OCI-LY1 (cell line): ENCODE measurements around the gene SELENOP.

ENCODE experiments used
- H2AFZ ChIP-seq: fragments of 200-600 bp; sonication (generic), shearing (Covaris generic); 2 replicates; pipeline ENCODE4 v1.6.0; 2014; ENCODE audit warnings: antibody characterized with exemption, mild to moderate bottlenecking, low read length
- H3F3A ChIP-seq: fragments of 200-600 bp; sonication (generic), shearing (Covaris generic); 2 replicates; pipeline ENCODE4 v1.6.0; 2014; ENCODE audit warnings: mild to moderate bottlenecking, antibody characterized with exemption, low read length, moderate library complexity; ENCODE audit not compliant: insufficient read depth
- H3K27ac ChIP-seq: fragments of 200-600 bp; sonication (generic); 2 replicates; pipeline ENCODE4 v1.5.1; 2014; ENCODE audit warnings: low read length, mixed run types, mild to moderate bottlenecking, low read depth; ENCODE audit not compliant: poor library complexity, severe bottlenecking
- H3K27me3 ChIP-seq: fragments of 200-600 bp; sonication (generic); 2 replicates; pipeline ENCODE4 v1.6.0; 2014; ENCODE audit warnings: antibody characterized with exemption, mild to moderate bottlenecking, low read length, moderate library complexity; ENCODE audit not compliant: insufficient read depth
- H3K36me3 ChIP-seq: fragments of 200-600 bp; sonication (generic); 2 replicates; pipeline ENCODE4 v1.6.1; 2014; ENCODE audit warnings: mild to moderate bottlenecking, antibody characterized with exemption, low read length, moderate library complexity, mixed read lengths; ENCODE audit not compliant: insufficient read depth
- H3K4me1 ChIP-seq: fragments of 200-600 bp; sonication (generic); 2 replicates; pipeline ENCODE4 v1.5.1; 2014; ENCODE audit warnings: mild to moderate bottlenecking, low read length, moderate library complexity; ENCODE audit not compliant: insufficient read depth, severe bottlenecking
- H3K4me2 ChIP-seq: fragments of 200-600 bp; sonication (generic), shearing (Covaris generic); 2 replicates; pipeline ENCODE4 v1.6.1; 2014; ENCODE audit warnings: low read length
- H3K4me3 ChIP-seq: fragments of 200-600 bp; sonication (generic); 2 replicates; pipeline ENCODE4 v1.5.1; 2014; ENCODE audit warnings: low read length, low read depth, mild to moderate bottlenecking, mixed read lengths; ENCODE audit not compliant: poor library complexity, severe bottlenecking
- H3K79me2 ChIP-seq: fragments of 200-600 bp; shearing (Covaris generic); 2 replicates; pipeline ENCODE4 v1.6.1; 2016; ENCODE audit warnings: mixed run types, low read length, mixed read lengths; ENCODE audit not compliant: insufficient read depth
- H3K9ac ChIP-seq: fragments of 200-600 bp; sonication (generic), shearing (Covaris generic); 2 replicates; pipeline ENCODE4 v1.6.1; 2014; ENCODE audit warnings: mild to moderate bottlenecking, low read length, mixed read lengths
- H3K9me2 ChIP-seq: fragments of 200-600 bp; sonication (generic), shearing (Covaris generic); 2 replicates; pipeline ENCODE4 v1.6.1; 2014; ENCODE audit warnings: low read depth, mild to moderate bottlenecking, low read length, mixed read lengths
- H3K9me3 ChIP-seq: fragments of 200-600 bp; shearing (Covaris generic); 2 replicates; pipeline ENCODE4 v1.6.1; 2014; ENCODE audit warnings: low read length, mixed read lengths
- H4K20me1 ChIP-seq: fragments of 200-600 bp; sonication (generic), shearing (Covaris generic); 2 replicates; pipeline ENCODE4 v1.6.0; 2016; ENCODE audit warnings: mild to moderate bottlenecking, low read length; ENCODE audit not compliant: insufficient read depth
- EZH2 ChIP-seq: fragments of 200-600 bp; sonication (generic), shearing (Covaris generic); IDR thresholded peaks from 2 replicates; pipeline ENCODE4 v1.8.0; 2017; ENCODE audit warnings: borderline replicate concordance, mixed run types, mild to moderate bottlenecking, antibody characterized with exemption, low read length, moderate library complexity, mixed read lengths
- TF ChIP-seq, protein P1 (sequence below): fragments of 200-600 bp; sonication (generic), shearing (Covaris generic); IDR thresholded peaks from 2 replicates; pipeline ENCODE4 v1.5.1; 2017; ENCODE audit warnings: mild to moderate bottlenecking, antibody characterized with exemption, low read length, moderate library complexity, mixed read lengths

SELENOP gene

DNA sequence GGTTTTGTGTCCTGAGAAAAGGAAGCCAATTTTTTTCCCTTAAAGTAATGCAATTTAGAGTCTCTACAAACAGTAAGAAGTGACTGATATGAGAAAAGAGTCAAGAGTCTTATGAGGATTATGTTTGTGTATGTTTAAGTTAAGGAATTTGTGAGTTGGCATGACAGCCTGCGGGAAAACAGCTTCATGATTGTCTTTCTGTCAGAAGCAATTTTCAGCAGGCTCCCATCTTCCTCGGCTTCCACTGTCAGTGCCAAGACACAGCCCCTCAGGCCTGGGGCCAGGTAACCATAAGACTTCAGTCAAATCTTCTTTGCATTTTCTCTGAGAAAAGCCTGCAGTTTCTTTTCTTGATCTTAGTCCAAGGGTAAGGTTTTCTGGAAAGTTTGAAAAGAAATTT lies 17.0 kb upstream of the SELENOP start:
- H4K20me1 ChIP-seq, result no peaks in the 10 kb centered on the region
- no peak overlapping the region for H2AFZ ChIP-seq
- no peaks in the 10 kb centered on the region for H3K36me3 ChIP-seq
- no peak overlapping the region for H3K4me2 ChIP-seq
- H3K27me3 ChIP-seq, result no peaks in the 10 kb centered on the region
- no peaks in the 10 kb centered on the region for H3F3A ChIP-seq
- H3K79me2 ChIP-seq, result no peaks in the 10 kb centered on the region
- H3K4me1 ChIP-seq, result no peaks in the 10 kb centered on the region
- H3K9me2 ChIP-seq, result no peaks in the 10 kb centered on the region
- no peaks in the 10 kb centered on the region for H3K9me3 ChIP-seq
- H3K9ac ChIP-seq, result no peak overlapping the region
- no peak overlapping the region for H3K4me3 ChIP-seq
- no peak overlapping the region for H3K27ac ChIP-seq
- no peak for TF ChIP-seq EZH2
- TF ChIP-seq, protein P1, sequence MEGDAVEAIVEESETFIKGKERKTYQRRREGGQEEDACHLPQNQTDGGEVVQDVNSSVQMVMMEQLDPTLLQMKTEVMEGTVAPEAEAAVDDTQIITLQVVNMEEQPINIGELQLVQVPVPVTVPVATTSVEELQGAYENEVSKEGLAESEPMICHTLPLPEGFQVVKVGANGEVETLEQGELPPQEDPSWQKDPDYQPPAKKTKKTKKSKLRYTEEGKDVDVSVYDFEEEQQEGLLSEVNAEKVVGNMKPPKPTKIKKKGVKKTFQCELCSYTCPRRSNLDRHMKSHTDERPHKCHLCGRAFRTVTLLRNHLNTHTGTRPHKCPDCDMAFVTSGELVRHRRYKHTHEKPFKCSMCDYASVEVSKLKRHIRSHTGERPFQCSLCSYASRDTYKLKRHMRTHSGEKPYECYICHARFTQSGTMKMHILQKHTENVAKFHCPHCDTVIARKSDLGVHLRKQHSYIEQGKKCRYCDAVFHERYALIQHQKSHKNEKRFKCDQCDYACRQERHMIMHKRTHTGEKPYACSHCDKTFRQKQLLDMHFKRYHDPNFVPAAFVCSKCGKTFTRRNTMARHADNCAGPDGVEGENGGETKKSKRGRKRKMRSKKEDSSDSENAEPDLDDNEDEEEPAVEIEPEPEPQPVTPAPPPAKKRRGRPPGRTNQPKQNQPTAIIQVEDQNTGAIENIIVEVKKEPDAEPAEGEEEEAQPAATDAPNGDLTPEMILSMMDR, result no peak

DNA sequence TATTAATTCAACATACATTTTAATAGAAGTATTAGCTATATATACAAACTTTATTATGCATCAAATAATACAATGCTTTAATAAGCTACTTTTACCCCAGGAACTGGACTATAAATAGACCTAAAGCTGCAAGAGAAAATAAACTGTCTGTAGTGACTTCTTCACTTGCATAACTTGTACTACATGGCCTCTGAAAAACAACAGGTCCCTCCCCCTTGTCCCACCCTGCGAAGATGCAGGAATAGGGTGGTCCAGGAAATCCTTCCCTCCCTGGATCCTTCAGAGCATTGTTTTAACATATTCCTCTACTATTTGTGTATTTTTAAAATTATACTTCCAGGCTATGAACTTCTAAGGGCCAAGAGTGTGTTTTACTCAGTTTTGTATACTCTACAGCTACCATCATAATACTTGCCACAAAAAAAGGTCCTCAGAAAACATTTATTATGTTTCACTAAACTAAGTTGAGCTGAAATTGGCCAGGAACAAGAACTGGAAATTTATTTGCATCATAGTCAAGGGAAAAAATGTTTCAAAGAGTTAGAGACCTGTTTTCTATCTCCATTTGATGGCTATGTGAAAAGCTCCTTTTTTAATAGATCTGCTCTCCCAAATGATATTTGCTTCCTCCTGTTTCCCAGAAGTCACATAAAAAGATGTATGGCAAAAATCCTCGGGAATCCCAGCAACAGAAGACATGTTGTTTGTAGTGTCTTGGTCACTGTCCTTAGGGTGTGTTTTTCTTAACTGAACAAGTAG lies 15.2 kb upstream of the SELENOP start:
- H3F3A ChIP-seq, result no peaks in the 10 kb centered on the region
- H3K27me3 ChIP-seq, result no peaks in the 10 kb centered on the region
- H3K9ac ChIP-seq, result no peak overlapping the region
- TF ChIP-seq, protein P1, result no peak
- TF ChIP-seq EZH2, result no peak
- no peaks in the 10 kb centered on the region for H3K4me1 ChIP-seq
- H3K4me3 ChIP-seq, result no peak overlapping the region
- no peaks in the 10 kb centered on the region for H3K9me3 ChIP-seq
- H3K36me3 ChIP-seq, result no peaks in the 10 kb centered on the region
- H3K79me2 ChIP-seq, result no peaks in the 10 kb centered on the region
- no peaks in the 10 kb centered on the region for H3K9me2 ChIP-seq
- H3K4me2 ChIP-seq, result no peak overlapping the region
- no peaks in the 10 kb centered on the region for H4K20me1 ChIP-seq
- no peak overlapping the region for H2AFZ ChIP-seq
- no peak overlapping the region for H3K27ac ChIP-seq

DNA sequence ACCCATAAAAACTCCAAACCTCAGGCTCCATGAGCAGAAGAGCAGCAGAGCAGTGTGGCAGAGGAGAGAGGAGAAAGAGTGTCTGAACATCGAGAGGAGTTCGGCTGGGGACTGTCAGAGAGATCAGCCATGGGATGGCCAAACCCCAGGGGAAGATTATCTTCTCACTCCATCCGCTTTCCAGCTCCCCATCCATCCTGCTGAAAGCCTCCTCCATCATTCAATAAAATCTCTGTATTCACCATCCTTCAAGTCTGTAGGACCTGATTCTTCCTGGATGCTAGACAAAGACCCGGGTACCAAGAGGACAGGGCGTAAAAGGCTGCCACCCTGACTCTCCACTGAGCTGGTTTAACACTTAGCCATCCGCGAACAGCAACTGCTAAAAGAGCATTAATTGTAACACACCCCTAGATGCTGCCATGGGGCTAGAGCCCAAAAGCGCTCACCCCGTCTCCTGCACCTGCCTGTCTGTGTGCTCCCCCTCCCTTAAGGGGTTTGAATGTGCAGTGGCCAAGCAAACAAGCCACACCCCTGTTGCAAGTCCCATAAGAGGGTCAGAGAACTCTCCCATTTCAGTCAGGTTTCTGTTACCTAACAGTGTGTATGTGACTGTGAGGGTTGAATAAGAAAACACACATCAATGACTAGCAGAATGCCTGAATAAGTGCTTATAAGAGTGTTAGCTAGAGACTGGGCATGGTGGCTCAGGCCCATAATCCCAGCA lies 13.9 kb upstream of the SELENOP start:
- TF ChIP-seq, protein P1, result no peak
- no peak for TF ChIP-seq EZH2
- no peak overlapping the region for H3K4me2 ChIP-seq
- no peak overlapping the region for H2AFZ ChIP-seq
- H3K27me3 ChIP-seq, result no peaks in the 10 kb centered on the region
- no peaks in the 10 kb centered on the region for H4K20me1 ChIP-seq
- no peaks in the 10 kb centered on the region for H3F3A ChIP-seq
- H3K9me3 ChIP-seq, result no peaks in the 10 kb centered on the region
- no peak overlapping the region for H3K9ac ChIP-seq
- H3K4me3 ChIP-seq, result no peak overlapping the region
- no peaks in the 10 kb centered on the region for H3K9me2 ChIP-seq
- no peaks in the 10 kb centered on the region for H3K79me2 ChIP-seq
- H3K4me1 ChIP-seq, result no peaks in the 10 kb centered on the region
- H3K27ac ChIP-seq, result no peak overlapping the region
- no peaks in the 10 kb centered on the region for H3K36me3 ChIP-seq
